SK-N-SH treated with all-trans-retinoic acid at 6 μM for 48 hours (cell line): ENCODE measurements around the gene RAC3.

Experiments
- RARB ChIP-seq: fragments of 250-450 bp; sonication (Bioruptor Pico); IDR thresholded peaks from 2 replicates; pipeline ENCODE4 v1.8.0; 2021; ENCODE audit warnings: mild to moderate bottlenecking, moderate library complexity
- SNAI2 ChIP-seq: fragments of 250-450 bp; sonication (Bioruptor Pico); IDR thresholded peaks from 2 replicates; pipeline ENCODE4 v1.5.0; 2020; ENCODE audit warnings: mild to moderate bottlenecking, moderate library complexity

DNA sequence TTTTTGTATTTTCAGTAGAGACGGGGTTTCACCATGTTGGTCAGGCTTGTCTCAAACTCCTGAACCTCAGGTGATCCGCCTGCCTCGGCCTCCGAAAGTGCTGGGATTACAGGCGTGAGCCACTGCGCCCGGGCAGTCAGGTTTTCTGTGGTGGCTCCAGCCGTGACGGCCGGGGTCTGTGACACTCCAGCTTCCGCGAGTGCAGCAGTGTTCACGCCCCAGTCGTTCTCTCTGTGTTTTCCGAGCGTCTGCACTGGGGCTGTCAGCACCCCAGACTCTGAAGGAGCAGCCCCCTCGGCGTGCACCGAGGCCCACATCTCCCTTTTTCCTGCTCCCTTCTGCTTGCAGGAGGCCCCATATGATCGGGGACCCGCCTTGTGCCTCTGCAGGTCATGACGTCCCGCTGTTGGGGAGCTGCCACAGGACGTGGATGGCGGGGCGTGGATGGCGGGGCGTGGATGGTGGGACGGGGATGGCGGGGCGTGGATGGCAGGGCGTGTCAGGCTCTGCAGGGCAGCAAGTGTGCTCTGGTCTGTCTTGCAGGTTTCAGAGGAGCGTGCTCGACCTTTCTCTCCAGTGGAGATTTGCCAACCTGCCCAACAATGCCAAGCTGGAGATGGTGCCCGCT lies 48.4 kb upstream of the RAC3 start:
- TF ChIP-seq RARB (no peak), SNAI2 (CRISPR knock-in tag) (no peak)
